K562 (cell line): ENCODE data around the gene MED17. TPM values are rescaled to one million over a fixed set of nuclear protein-coding genes. Genes with fewer than 3 reads are reported as not detected.

Experiments used
- ESRRA ChIP-seq: fragments of 450-650 bp; IDR thresholded peaks from 2 replicates; pipeline ENCODE4 v1.6.1; 2014; ENCODE audit warnings: low read depth, mild to moderate bottlenecking, moderate library complexity, borderline replicate concordance
- GTF2F1 ChIP-seq: IDR thresholded peaks from 2 replicates; pipeline ENCODE4 v1.6.1; 2011; ENCODE audit warnings: low read depth, low read length, improper control_type of control experiment
- HMG20A ChIP-seq: fragments of 450-650 bp; formaldehyde crosslinking; conservative IDR thresholded peaks from 2 replicates; pipeline ENCODE4 v1.4.0; 2020; ENCODE audit warnings: mild to moderate bottlenecking, mixed read lengths
- PCBP1 ChIP-seq: fragments of 200-400 bp; formaldehyde crosslinking; IDR thresholded peaks from 2 replicates; pipeline ENCODE4 v1.6.1; 2018; ENCODE audit warnings: mild to moderate bottlenecking, low read depth, low read length; ENCODE audit not compliant: poor library complexity, severe bottlenecking
- RBBP5 ChIP-seq: fragments of 200-600 bp; sonication (generic); IDR thresholded peaks from 2 replicates; pipeline ENCODE4 v1.6.1; 2012; ENCODE audit warnings: borderline replicate concordance, mild to moderate bottlenecking, low read length, control low read depth, inconsistent platforms; ENCODE audit not compliant: insufficient read depth, poor library complexity, severe bottlenecking
- TOE1 ChIP-seq, 2 experiments: fragments of 450-650 bp in 1 of 2; sonication (generic) in 1 of 2; formaldehyde crosslinking in 1 of 2; IDR thresholded peaks; 2 replicates each; pipeline versions ENCODE4 v1.7.1 to v1.8.0; 2016 to 2022; ENCODE audit warnings: borderline replicate concordance in 2 of 2, mild to moderate bottlenecking in 2 of 2, antibody characterized with exemption in 1 of 2, inconsistent platforms in 1 of 2, low read depth in 1 of 2, missing genetic modification reagents in 1 of 2, moderate library complexity in 1 of 2
- TSHZ1 ChIP-seq: fragments of 250-450 bp; sonication (Bioruptor Pico); IDR thresholded peaks from 2 replicates; pipeline ENCODE4 v1.4.0; 2020; ENCODE audit warnings: mild to moderate bottlenecking, moderate library complexity
- VEZF1 ChIP-seq: fragments of 200-800 bp; sonication (Bioruptor generic); IDR thresholded peaks from 2 replicates; pipeline ENCODE4 v1.6.1; 2017; ENCODE audit warnings: missing genetic modification characterization, missing compliant biosample characterization
- ZNF407 ChIP-seq: fragments of 450-650 bp; IDR thresholded peaks from 2 replicates; pipeline ENCODE4 v1.6.1; 2016; ENCODE audit warnings: low read depth
- polyA plus RNA-seq, 8 experiments: library from polyadenylated mRNA; depleted of rRNA in 4 of 8; stranded (reverse) in 5 of 8; unstranded in 3 of 8; fragments of >200 nt; fragmentation: Nextera tagmentation in 2 of 8; fragmentation: Illumina TruSeq in 1 of 8; extraction: Ambion mirVana in 2 of 8; extraction: Trizol in 1 of 8; gene quantifications; 2 replicates each; pipeline versions ENCODE4 v1.2.1 to v1.2.3, GENCODE V29; 2011 to 2014; ENCODE audit warnings: inconsistent platforms in 1 of 8, missing spikeins in 1 of 8
- total RNA-seq, 7 experiments: library from RNA; depleted of rRNA in 6 of 7; stranded (reverse); fragments of >200 nt in 6 of 7; fragmentation: Illumina TruSeq in 2 of 7; extraction: Trizol in 2 of 7; gene quantifications; 2 replicates each; pipeline versions ENCODE4 v1.2.1 to v1.2.3, GENCODE V29; 2011 to 2021; ENCODE audit warnings: low replicate concordance in 1 of 7
- TF ChIP-seq, protein P1 (sequence below): sonication (generic); formaldehyde crosslinking; IDR thresholded peaks from 2 replicates; pipeline ENCODE4 v1.8.1; 2022; ENCODE audit warnings: missing genetic modification reagents

Gene MED17
- total and polyA plus RNA-seq, 9 of the 15 experiments (the other 6 are each of a cell fraction or from before 2014, with no cell fraction given) = 6.7 to 34.7 (median 26.8) TPM

- TF ChIP-seq ZNF407 (no peak), HMG20A (no peak), GTF2F1 (peak; percentile 53; the same call in 1 of the 2 replicates), VEZF1 (CRISPR knock-in tag) (peak; percentile 90), PCBP1 (no peak), RBBP5 (peak; percentile 90), TSHZ1 (CRISPR knock-in tag) (no peak), TOE1 (IDR thresholded peaks at IDR 0.05; ENCODE audit: borderline replicate concordance) (no peak), TOE1 (CRISPR knock-in tag; IDR thresholded peaks at IDR 0.05; ENCODE audit: borderline replicate concordance, low read depth) (0 out of 2 replicates have a peak, but pooled peaks have one; percentile 16), ESRRA (no peak)
- TF ChIP-seq, protein P1, sequence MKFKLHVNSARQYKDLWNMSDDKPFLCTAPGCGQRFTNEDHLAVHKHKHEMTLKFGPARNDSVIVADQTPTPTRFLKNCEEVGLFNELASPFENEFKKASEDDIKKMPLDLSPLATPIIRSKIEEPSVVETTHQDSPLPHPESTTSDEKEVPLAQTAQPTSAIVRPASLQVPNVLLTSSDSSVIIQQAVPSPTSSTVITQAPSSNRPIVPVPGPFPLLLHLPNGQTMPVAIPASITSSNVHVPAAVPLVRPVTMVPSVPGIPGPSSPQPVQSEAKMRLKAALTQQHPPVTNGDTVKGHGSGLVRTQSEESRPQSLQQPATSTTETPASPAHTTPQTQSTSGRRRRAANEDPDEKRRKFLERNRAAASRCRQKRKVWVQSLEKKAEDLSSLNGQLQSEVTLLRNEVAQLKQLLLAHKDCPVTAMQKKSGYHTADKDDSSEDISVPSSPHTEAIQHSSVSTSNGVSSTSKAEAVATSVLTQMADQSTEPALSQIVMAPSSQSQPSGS (CRISPR knock-in tag) = no peak
These were observed at the start of gene MED17 (continued) for GRCh38 chr11:93784145-93784934.
